HEK293T (cell line): ENCODE data around the gene CCDC141.

Experiments
- ARNT ChIP-seq: fragments of 450-650 bp; IDR thresholded peaks from 2 replicates; pipeline ENCODE4 v1.6.1; 2017; ENCODE audit warnings: mild to moderate bottlenecking
- BHLHE40 ChIP-seq: fragments of 450-650 bp; IDR thresholded peaks from 2 replicates; pipeline ENCODE4 v1.6.1; 2016; ENCODE audit warnings: mild to moderate bottlenecking, moderate library complexity, borderline replicate concordance
- CTBP1 ChIP-seq: fragments of 450-650 bp; IDR thresholded peaks from 2 replicates; pipeline ENCODE4 v1.6.1; 2016; ENCODE audit warnings: borderline replicate concordance
- ELF4 ChIP-seq: fragments of 450-650 bp; IDR thresholded peaks from 2 replicates; pipeline ENCODE4 v1.6.1; 2017; ENCODE audit warnings: antibody characterized with exemption
- FOXM1 ChIP-seq: fragments of 450-650 bp; IDR thresholded peaks from 2 replicates; pipeline ENCODE4 v1.6.1; 2017; ENCODE audit warnings: mild to moderate bottlenecking, borderline replicate concordance
- LEF1 ChIP-seq: fragments of 450-650 bp; IDR thresholded peaks from 2 replicates; pipeline ENCODE4 v1.6.1; 2017; ENCODE audit warnings: mild to moderate bottlenecking, borderline replicate concordance
- PKNOX1 ChIP-seq: fragments of 450-650 bp; IDR thresholded peaks from 2 replicates; pipeline ENCODE4 v1.6.1; 2016
- SP1 ChIP-seq: fragments of 450-650 bp; IDR thresholded peaks from 2 replicates; pipeline ENCODE4 v1.6.1; 2017
- SUZ12 ChIP-seq: fragments of 450-650 bp; IDR thresholded peaks from 2 replicates; pipeline ENCODE4 v1.6.1; 2016; ENCODE audit warnings: mild to moderate bottlenecking
- TARDBP ChIP-seq: fragments of 450-650 bp; IDR thresholded peaks from 2 replicates; pipeline ENCODE4 v1.6.1; 2016

- no peak for TF ChIP-seq ELF4
- TF ChIP-seq ARNT: no peak
- no peak for TF ChIP-seq PKNOX1
- TF ChIP-seq TARDBP: no peak
- no peak for TF ChIP-seq SUZ12
- TF ChIP-seq SP1: no peak
- no peak for TF ChIP-seq LEF1
- TF ChIP-seq BHLHE40: no peak
- no peak for TF ChIP-seq FOXM1
- TF ChIP-seq CTBP1: no peak
These were observed 30.7 kb downstream of the CCDC141 start for GRCh38 chr2:179019260-179019659.
